GM18858 (cell line): ENCODE results near the gene INPPL1.
"Not testable (repeated sequence)": the region's sequence is repeated elsewhere in the genome, so short reads cannot be mapped to it uniquely, and the experiment has no call there.

Experiments used
- ATAC-seq: cut with Tn5 transposase; IDR thresholded peaks from one replicate; pipeline ENCODE4 v1.9.1; 2021; ENCODE audit not compliant: unreplicated experiment

The INPPL1 gene

GRCh38 chr11:72243173-72244059 lies 18.8 kb downstream of the INPPL1 start:
- ATAC-seq: no peak

- ATAC-seq: no peak
Observed at GRCh38 chr11:72244060-72244360, 19.4 kb downstream of the INPPL1 start, which contains the start of gene PHOX2A. PHOX2A (minus strand) TSS chr11:72244176; CDS start chr11:72244004, 172 bp downstream.

- no peak for ATAC-seq
Observed at GRCh38 chr11:72244361-72245262, 20.0 kb downstream of the INPPL1 start.

GRCh38 chr11:72245263-72245816 lies 20.8 kb downstream of the INPPL1 start:
- no peak for ATAC-seq

- no peak for ATAC-seq
Observed at GRCh38 chr11:72247584-72247983, 23.0 kb downstream of the INPPL1 start.

GRCh38 chr11:72249961-72250360 lies 25.4 kb downstream of the INPPL1 start:
- ATAC-seq: no peak

- ATAC-seq: no peak
Observed at GRCh38 chr11:72250661-72251464, 26.3 kb downstream of the INPPL1 start.

- no peak for ATAC-seq
Observed at GRCh38 chr11:72251614-72252013, 27.0 kb downstream of the INPPL1 start.

- no peak for ATAC-seq
Observed at GRCh38 chr11:72253392-72253791, 28.8 kb downstream of the INPPL1 start.

- ATAC-seq: no peak
Observed at GRCh38 chr11:72254299-72254993, 29.9 kb downstream of the INPPL1 start.

- no peak for ATAC-seq
Observed at GRCh38 chr11:72257570-72257969, 33.0 kb downstream of the INPPL1 start.

- no peak for ATAC-seq
Observed at GRCh38 chr11:72259490-72259889, 34.9 kb downstream of the INPPL1 start.

GRCh38 chr11:72260574-72260973 lies 36.0 kb downstream of the INPPL1 start:
- no peak for ATAC-seq

GRCh38 chr11:72263361-72263760 lies 38.8 kb downstream of the INPPL1 start:
- ATAC-seq: no peak

GRCh38 chr11:72265951-72266350 lies 41.4 kb downstream of the INPPL1 start:
- no peak for ATAC-seq

GRCh38 chr11:72266960-72267359 lies 42.4 kb downstream of the INPPL1 start:
- not testable (repeated sequence) for ATAC-seq

GRCh38 chr11:72267956-72268617 lies 43.5 kb downstream of the INPPL1 start:
- ATAC-seq: no peak

GRCh38 chr11:72271980-72272379 lies 47.4 kb downstream of the INPPL1 start:
- no peak for ATAC-seq

- ATAC-seq: no peak
Observed at GRCh38 chr11:72274435-72274834, 49.9 kb downstream of the INPPL1 start.

GRCh38 chr11:72278905-72279304 lies 54.3 kb downstream of the INPPL1 start:
- no peak for ATAC-seq
